Hepatocyte (in vitro differentiated cells): Measurements from ENCODE around the gene TGFBR3L. TPM values are rescaled to one million over a fixed set of nuclear protein-coding genes. Genes with fewer than 3 reads are reported as not detected.

ENCODE experiments used
- DNase-seq: peaks from one replicate; pipeline ENCODE4 v3.0.0-alpha.2; 2016; ENCODE audit warnings: low spot score
- H2AFZ ChIP-seq: fragments of 200-600 bp; sonication (generic); 2 replicates; pipeline ENCODE4 v1.6.0; 2016; ENCODE audit warnings: antibody characterized with exemption, mild to moderate bottlenecking
- H3K27ac ChIP-seq: fragments of 200-600 bp; sonication (generic); 2 replicates; pipeline ENCODE4 v1.5.1; 2016; ENCODE audit warnings: mild to moderate bottlenecking
- H3K27me3 ChIP-seq: fragments of 200-600 bp; sonication (generic); 2 replicates; pipeline ENCODE4 v1.6.1; 2016
- H3K36me3 ChIP-seq: fragments of 200-600 bp; sonication (generic); replicated peaks from 2 replicates; pipeline ENCODE4 v1.5.1; 2016; ENCODE audit warnings: low read depth; ENCODE audit not compliant: insufficient read depth
- H3K4me1 ChIP-seq: fragments of 200-600 bp; sonication (generic); 2 replicates; pipeline ENCODE4 v1.5.1; 2016; ENCODE audit warnings: mild to moderate bottlenecking, moderate library complexity; ENCODE audit not compliant: insufficient read depth
- H3K4me2 ChIP-seq: fragments of 200-600 bp; sonication (generic); 2 replicates; pipeline ENCODE4 v1.6.0; 2016
- H3K4me3 ChIP-seq: fragments of 200-600 bp; sonication (generic); 2 replicates; pipeline ENCODE4 v1.5.1; 2016; ENCODE audit warnings: mild to moderate bottlenecking
- H3K79me2 ChIP-seq: fragments of 200-600 bp; sonication (generic); 2 replicates; pipeline ENCODE4 v1.6.0; 2017; ENCODE audit warnings: mild to moderate bottlenecking
- H3K9me2 ChIP-seq: fragments of 200-600 bp; sonication (generic); replicated peaks from 2 replicates; pipeline ENCODE4 v1.6.0; 2017; ENCODE audit warnings: mild to moderate bottlenecking; ENCODE audit not compliant: insufficient read depth
- H3K9me3 ChIP-seq: fragments of 200-600 bp; sonication (generic); 2 replicates; pipeline ENCODE4 v1.5.1; 2016; ENCODE audit warnings: low read depth, mild to moderate bottlenecking
- H4K20me1 ChIP-seq: fragments of 200-600 bp; sonication (generic); 2 replicates; pipeline ENCODE4 v1.6.0; 2016; ENCODE audit warnings: mild to moderate bottlenecking; ENCODE audit not compliant: insufficient read depth, poor library complexity, severe bottlenecking
- EZH2 ChIP-seq: fragments of 200-600 bp; sonication (generic); IDR thresholded peaks from 2 replicates; pipeline ENCODE4 v1.6.1; 2016; ENCODE audit warnings: antibody characterized with exemption, mild to moderate bottlenecking, borderline replicate concordance
- EZH2phosphoT487 ChIP-seq: fragments of 200-600 bp; sonication (generic); IDR thresholded peaks from one replicate; pipeline ENCODE4 v1.6.1; 2018; ENCODE audit warnings: antibody characterized with exemption, mild to moderate bottlenecking, low read depth, moderate library complexity; ENCODE audit not compliant: unreplicated experiment, severe bottlenecking
- WGBS: methylation state at CpG from one replicate; pipeline ENCODE4 v1.1.6; 2016; ENCODE audit warnings: low lambda C conversion rate; ENCODE audit errors: missing lambda C conversion rate; 5-methylcytosine and 5-hydroxymethylcytosine counted together
- polyA plus RNA-seq: library from polyadenylated mRNA; unstranded; fragments of >200 nt; fragmentation: Nextera tagmentation; extraction: Ambion mirVana; gene quantifications from 2 replicates; pipeline ENCODE4 v1.2.1, GENCODE V29; 2016
- total RNA-seq: library from RNA; depleted of rRNA; stranded (reverse); fragments of >200 nt; gene quantifications from 2 replicates; pipeline ENCODE4 v1.2.3, GENCODE V29; 2014
- TF ChIP-seq, protein P1 (sequence below): fragments of 200-600 bp; sonication (generic); IDR thresholded peaks from 2 replicates; pipeline ENCODE4 v1.5.1; 2016; ENCODE audit warnings: antibody characterized with exemption, mild to moderate bottlenecking; ENCODE audit not compliant: poor library complexity

The TGFBR3L gene
- total and polyA plus RNA-seq, 2 experiments from 2014 or later: 8.5 TPM; not detected in 1

GRCh38 chr19:7940841-7941240 lies 26.2 kb downstream of the TGFBR3L start:
- H2AFZ ChIP-seq: no peak overlapping the region
- H4K20me1 ChIP-seq: no peaks in the 10 kb centered on the region
- peaks cover 42% of the 10 kb centered on the region for H3K79me2 ChIP-seq
- TF ChIP-seq EZH2 (no peak), EZH2phosphoT487 (no peak)
- TF ChIP-seq, protein P1, sequence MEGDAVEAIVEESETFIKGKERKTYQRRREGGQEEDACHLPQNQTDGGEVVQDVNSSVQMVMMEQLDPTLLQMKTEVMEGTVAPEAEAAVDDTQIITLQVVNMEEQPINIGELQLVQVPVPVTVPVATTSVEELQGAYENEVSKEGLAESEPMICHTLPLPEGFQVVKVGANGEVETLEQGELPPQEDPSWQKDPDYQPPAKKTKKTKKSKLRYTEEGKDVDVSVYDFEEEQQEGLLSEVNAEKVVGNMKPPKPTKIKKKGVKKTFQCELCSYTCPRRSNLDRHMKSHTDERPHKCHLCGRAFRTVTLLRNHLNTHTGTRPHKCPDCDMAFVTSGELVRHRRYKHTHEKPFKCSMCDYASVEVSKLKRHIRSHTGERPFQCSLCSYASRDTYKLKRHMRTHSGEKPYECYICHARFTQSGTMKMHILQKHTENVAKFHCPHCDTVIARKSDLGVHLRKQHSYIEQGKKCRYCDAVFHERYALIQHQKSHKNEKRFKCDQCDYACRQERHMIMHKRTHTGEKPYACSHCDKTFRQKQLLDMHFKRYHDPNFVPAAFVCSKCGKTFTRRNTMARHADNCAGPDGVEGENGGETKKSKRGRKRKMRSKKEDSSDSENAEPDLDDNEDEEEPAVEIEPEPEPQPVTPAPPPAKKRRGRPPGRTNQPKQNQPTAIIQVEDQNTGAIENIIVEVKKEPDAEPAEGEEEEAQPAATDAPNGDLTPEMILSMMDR: no peak
- no peaks in the 10 kb centered on the region for H3K36me3 ChIP-seq
- H3K27me3 ChIP-seq: no peaks in the 10 kb centered on the region
- 92% methylated on average over 13 of the region's 13 CpGs for WGBS
- H3K27ac ChIP-seq: no peak overlapping the region
- no peak overlapping the region for H3K4me2 ChIP-seq
- no peaks in the 10 kb centered on the region for H3K9me3 ChIP-seq
- DNase-seq: no peak
- H3K9me2 ChIP-seq: no peaks in the 10 kb centered on the region
- no peak overlapping the region for H3K4me3 ChIP-seq
- H3K4me1 ChIP-seq: peaks cover 8% of the 10 kb centered on the region

DNA sequence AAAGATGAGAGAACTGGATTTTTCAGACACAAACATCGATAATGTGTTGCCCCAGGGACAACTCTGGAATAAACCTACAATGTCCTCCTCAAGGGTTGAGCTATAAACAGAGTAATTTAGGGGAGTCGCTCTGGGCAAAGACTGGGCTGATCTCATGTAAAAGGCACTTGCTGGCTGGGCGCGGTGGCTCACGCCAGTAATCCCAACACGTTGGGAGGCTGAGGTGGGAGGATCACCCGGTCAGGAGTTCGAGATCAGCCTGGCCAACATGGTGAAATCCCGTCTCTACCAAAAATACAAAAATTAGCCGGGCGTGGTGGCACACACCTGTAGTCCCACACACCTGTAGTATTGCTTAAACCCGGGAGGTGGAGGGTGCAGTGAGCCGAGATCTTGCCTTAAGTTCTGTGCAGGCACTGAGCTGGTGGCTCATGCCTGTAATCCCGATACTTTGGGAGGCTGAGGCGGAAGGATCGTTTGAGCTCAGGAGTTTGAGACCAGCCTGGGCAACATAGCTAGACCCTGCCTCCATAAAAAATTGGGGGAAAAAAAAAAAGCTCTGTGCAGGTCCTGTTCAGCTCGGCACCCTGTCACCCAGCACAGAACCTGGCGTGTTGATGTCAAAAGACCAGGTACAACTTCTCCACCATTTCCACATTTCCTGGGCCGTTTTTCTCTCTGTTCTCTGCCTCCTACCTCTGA lies 27.4 kb downstream of the TGFBR3L start:
- Histone ChIP-seq H3K27ac (no peak overlapping the region), H3K4me3 (peak overlapping the region; percentile 45), H3K79me2 (peaks cover 42% of the 10 kb centered on the region), H2AFZ (no peak overlapping the region), H3K4me1 (peaks cover 8% of the 10 kb centered on the region), H3K9me3 (no peaks in the 10 kb centered on the region), H3K4me2 (peak overlapping the region; percentile 90), H3K27me3 (no peaks in the 10 kb centered on the region), H4K20me1 (no peaks in the 10 kb centered on the region), H3K36me3 (no peaks in the 10 kb centered on the region), H3K9me2 (no peaks in the 10 kb centered on the region)
- WGBS: 96% methylated on average over 19 of the region's 19 CpGs
- TF ChIP-seq EZH2 (no peak), EZH2phosphoT487 (no peak)
- TF ChIP-seq, protein P1: no peak
- DNase-seq: no peak

- no peaks in the 10 kb centered on the region for H3K36me3 ChIP-seq
- peak overlapping the region; percentile 93 for H3K27ac ChIP-seq
- no peak for DNase-seq
- H3K4me2 ChIP-seq: peak overlapping the region; percentile 90
- H4K20me1 ChIP-seq: no peaks in the 10 kb centered on the region
- TF ChIP-seq EZH2 (no peak), EZH2phosphoT487 (no peak)
- TF ChIP-seq, protein P1: no peak
- peaks cover 39% of the 10 kb centered on the region for H3K79me2 ChIP-seq
- WGBS: 8% methylated on average over 33 of the region's 33 CpGs
- H3K9me2 ChIP-seq: no peaks in the 10 kb centered on the region
- H3K4me1 ChIP-seq: peaks cover 8% of the 10 kb centered on the region
- H2AFZ ChIP-seq: peak overlapping the region; percentile 60
- H3K4me3 ChIP-seq: peak overlapping the region; percentile 45
- H3K9me3 ChIP-seq: no peaks in the 10 kb centered on the region
- H3K27me3 ChIP-seq: no peaks in the 10 kb centered on the region
These were observed 28.4 kb downstream of the TGFBR3L start for GRCh38 chr19:7942981-7943443.
